Bronchial smooth muscle cell (primary cell): ENCODE results near the gene SNX17. TPM values are rescaled to one million over a fixed set of nuclear protein-coding genes. Genes with fewer than 3 reads are reported as not detected.

Experiments used
- total RNA-seq: library from RNA; depleted of rRNA; stranded (reverse); fragments of >200 nt; gene quantifications from 2 replicates; pipeline ENCODE4 v1.2.1, GENCODE V29; 2014

Gene SNX17, protein sequence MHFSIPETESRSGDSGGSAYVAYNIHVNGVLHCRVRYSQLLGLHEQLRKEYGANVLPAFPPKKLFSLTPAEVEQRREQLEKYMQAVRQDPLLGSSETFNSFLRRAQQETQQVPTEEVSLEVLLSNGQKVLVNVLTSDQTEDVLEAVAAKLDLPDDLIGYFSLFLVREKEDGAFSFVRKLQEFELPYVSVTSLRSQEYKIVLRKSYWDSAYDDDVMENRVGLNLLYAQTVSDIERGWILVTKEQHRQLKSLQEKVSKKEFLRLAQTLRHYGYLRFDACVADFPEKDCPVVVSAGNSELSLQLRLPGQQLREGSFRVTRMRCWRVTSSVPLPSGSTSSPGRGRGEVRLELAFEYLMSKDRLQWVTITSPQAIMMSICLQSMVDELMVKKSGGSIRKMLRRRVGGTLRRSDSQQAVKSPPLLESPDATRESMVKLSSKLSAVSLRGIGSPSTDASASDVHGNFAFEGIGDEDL
- total RNA-seq: 121 and 127 TPM in 2 replicates

DNA sequence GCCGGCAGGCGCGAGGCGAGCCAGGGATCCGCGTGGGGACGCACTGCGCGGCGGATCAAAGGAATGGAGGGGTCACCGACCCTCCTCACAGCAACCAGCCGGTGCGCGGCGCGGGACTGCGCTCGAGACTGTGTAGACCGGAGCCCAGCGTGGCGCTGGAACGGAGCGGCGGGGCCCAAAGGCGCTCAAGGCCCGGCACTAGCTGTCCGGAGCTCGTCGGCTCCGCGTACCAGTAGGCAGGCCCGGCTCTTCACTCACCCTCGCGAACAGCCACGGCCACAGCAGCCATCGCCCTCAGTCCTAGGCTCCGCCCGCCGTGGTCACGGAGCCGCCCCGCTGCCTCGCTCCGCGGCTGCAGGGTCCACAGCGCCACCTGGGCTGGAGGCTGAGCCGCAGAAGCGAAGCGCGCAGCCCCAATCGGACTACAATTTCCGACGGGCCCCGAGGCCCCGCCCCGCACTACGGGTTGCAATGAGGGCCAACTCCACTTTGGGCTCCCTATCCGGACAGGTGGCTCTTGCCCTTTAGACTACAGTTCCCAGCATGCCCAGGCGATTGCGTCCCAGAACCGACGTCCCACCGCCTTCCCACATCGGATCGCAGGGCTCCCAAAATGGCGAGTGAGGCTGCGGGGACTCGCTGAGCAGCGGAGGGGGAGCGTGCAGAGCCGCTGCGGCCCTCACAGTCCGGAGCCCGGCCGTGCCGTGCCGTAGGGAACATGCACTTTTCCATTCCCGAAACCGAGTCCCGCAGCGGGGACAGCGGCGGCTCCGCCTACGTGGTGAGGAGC lies at the start of gene SNX17, which contains the start of gene EIF2B4:
Gene SNX17, plus strand, starts transcription at position 591 of the 790 bp plus-strand sequence. Its CDS starts 128 bp downstream, at position 719.
Gene EIF2B4, minus strand, starts transcription at position 313 of the 790 bp plus-strand sequence. Its CDS starts 24 bp downstream, at position 289.

DNA sequence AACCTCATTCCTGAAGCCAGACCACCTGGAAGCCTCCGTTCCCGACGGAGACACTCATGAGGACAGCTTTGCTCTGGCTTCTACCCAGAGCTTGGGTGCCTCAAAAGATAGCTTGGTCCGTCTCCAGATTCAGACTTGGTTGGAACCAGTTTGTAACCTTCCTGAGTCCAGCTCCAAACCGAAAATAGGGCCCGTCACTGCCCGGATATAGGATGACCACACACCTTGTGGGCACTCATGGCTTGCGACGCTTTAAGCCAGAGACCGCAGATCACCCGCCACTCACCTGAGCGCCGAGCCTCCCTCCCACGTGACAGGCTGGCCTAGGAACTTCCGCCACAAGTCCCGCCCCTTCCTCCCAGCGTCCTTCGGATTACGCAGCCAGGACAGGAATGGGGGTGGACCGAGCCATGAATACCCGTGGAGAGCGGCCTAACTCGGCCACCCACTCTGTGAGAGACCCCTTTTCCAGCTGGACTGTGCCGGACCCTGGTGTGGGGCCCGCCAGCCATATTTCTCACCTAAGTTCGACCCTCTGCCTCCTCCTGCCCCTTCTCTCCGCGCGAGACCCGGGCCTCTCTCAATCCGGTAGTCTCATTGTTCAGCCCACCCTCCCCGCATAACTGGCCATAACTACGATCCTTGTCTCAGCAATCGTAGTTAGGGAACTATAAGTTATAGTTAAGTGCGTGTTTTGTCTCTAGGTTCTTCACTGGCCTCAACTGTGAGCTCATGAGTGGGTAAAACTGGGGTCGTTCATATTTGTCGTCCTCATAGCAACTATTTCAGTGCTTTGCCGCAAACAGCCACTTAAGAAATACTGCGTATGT lies 47.4 kb upstream of the SNX17 start, which contains the start of gene MPV17:
Gene MPV17, minus strand, starts transcription at position 332 of the 830 bp plus-strand sequence. CDS start 580 bp downstream, outside the sequence.

DNA sequence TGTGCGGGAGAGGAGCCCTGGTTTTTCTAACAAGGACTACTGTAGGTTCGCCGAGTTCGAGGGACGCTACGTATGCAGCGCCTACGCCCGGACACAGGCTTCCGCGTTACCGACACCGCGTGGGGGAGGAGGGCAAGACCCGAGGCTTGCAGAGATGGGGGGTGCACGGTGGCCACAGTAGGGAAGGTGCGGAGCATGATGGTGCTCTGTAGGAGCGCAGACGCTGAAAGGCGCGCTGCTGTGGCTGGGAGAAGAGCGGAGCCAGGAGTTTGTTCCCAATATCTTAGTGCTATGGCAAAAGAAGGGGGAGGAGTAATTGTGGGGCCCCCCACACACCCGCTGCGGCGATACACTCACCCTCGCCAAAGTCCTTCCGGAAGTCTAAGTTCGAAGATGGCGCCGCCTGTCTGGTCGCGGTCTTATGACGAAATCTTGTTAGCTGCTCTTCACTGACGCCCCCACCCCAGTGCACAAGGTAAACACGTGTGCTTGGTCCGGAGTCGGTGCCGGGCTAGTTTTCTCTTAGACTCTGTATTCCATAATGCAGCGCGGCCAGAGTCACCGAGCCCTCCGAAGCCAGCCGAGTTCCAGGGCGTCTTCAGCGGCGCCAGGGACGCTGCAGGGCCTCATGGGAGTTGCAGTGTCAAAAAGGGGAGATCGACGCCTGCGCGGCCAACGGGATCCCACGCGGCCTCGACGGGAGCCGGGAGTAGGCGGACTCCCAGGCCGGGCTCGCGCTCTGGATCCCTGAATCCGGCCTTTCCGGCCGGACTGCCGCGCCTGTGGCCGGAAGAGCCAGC lies 13.8 kb upstream of the SNX17 start, which contains the start of gene GTF3C2:
Gene GTF3C2, minus strand, starts transcription at position 383 of the 800 bp plus-strand sequence. CDS start 13,210 bp downstream, outside the sequence.

DNA sequence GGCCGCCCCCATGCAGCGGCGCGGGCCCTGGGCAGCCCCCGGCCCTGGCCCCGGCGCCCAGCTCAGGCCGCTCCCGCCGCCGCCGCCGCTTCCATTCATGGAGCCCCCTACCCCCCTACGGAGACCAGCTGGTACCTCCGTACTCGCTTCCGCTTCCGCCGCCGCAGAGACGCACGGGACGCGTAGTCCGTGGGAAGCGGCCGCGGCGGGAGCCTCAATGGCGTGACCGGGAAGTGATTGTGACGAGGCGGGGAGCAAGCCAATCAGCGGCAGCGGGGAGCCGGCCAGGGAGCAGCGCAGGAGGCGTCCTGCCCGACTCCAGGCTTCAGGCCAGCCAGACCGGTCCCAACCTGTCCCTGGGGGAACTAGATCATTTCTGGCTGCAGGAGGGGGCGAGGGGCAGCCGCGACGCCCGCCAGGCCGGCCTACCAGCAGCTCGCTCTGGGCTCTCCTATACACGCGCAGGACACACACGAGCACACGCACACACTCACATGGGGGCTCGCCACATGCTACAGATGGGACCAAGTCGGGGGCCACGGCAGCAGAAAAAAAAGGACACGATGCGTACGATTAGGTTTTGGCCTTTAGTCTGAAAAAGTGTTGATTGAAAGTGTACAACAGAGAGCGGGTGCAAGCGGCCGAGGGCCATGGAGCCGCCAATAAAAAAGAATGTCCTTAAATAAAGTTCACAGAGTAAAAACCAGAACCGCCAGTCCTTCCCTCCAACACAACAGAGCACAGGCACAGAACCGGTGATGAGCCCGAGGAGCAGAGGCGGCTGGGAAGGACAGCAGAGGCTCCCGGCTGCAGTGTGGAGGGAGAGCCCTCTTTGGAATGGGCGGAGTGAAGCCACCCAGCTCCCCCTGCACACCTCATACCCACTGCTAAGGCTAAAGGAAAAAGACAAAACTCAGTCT lies 10.5 kb downstream of the SNX17 start, which contains the start of gene ZNF513:
Gene ZNF513, minus strand, starts transcription at position 109 of the 920 bp plus-strand sequence. CDS start 208 bp downstream, outside the sequence.

DNA sequence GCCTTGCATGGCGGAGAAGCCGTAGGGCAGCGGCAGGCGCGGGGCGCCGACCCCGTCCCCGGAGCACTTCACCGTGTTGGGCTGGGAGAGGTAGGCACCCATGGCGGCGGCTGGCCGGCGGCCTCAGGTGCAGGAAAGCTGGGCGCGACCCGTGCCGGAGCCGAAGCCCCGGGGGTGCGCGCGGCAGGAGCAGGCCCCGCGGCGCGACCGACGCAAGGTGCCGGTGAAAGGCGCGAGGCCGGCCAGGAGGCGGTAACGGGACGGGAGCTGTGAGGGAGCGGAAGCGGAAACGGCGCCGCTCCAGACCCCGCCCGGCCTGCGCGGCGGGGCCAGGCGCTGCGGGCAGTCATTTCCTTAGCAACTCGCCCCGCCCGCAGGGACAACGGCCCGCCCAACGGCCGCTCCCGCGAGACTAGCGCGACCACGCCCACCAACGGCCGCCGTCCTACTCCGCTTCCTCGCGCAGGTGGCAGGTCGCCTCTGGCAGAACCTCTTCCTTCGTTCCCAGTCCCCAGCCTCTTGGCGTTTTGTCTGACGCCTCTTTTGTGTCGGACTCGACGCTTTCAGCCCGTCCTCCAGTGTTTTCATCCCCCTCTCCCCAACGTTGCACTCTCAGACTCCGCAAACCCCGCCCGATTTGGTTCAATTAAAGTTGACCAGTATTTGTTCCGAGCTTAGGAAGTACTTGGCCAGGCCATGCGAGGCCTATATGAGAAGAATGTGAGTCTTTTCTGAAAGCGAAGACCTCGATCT lies 39.1 kb downstream of the SNX17 start, which contains the start of gene PPM1G:
Gene PPM1G, minus strand, starts transcription at position 271 of the 753 bp plus-strand sequence. Its CDS starts 169 bp downstream, at position 102.

Other genes with a start within 250 kb of the SNX17 start
- 0.16 TPM in 1 of 2 replicates, not detected in the other for gene ABHD1, start 246.8 kb upstream of the SNX17 start, total RNA-seq
- gene PREB, start 236.0 kb upstream of the SNX17 start, total RNA-seq: 40.7 TPM in 2 replicates
- gene PRR30, start 231.2 kb upstream of the SNX17 start, total RNA-seq: not detected in 2 replicates
- not detected in 2 replicates for gene TCF23, start 221.6 kb upstream of the SNX17 start, total RNA-seq
- gene ATRAID, start 158.6 kb upstream of the SNX17 start, total RNA-seq: 241 and 261 TPM in 2 replicates
- gene SLC5A6, start 158.3 kb upstream of the SNX17 start, total RNA-seq: 6.6 and 9.1 TPM in 2 replicates
- gene CAD, start 153.2 kb upstream of the SNX17 start, total RNA-seq: 21.9 and 22.9 TPM in 2 replicates
- gene SLC30A3, start 107.6 kb upstream of the SNX17 start, total RNA-seq: not detected in 2 replicates
- not detected in 2 replicates for gene DNAJC5G, start 95.2 kb upstream of the SNX17 start, total RNA-seq
- gene TRIM54, start 88.2 kb upstream of the SNX17 start, total RNA-seq: 0.09 TPM in 1 of 2 replicates, not detected in the other
- gene UCN, start 62.2 kb upstream of the SNX17 start, total RNA-seq: 0.16 and 0.26 TPM in 2 replicates
- gene MPV17, start 47.5 kb upstream of the SNX17 start, total RNA-seq: 73.6 and 79.1 TPM in 2 replicates
- gene GTF3C2, start 13.9 kb upstream of the SNX17 start, total RNA-seq: 13.7 and 23.5 TPM in 2 replicates
- gene EIF2B4, start 278 bp upstream of the SNX17 start, total RNA-seq: 29.3 and 31.5 TPM in 2 replicates
- 5.3 and 6.6 TPM in 2 replicates for gene ZNF513, start 10.1 kb downstream of the SNX17 start, total RNA-seq
- 80.7 and 83.5 TPM in 2 replicates for gene PPM1G, start 39.0 kb downstream of the SNX17 start, total RNA-seq
- 90.0 and 94.5 TPM in 2 replicates for gene NRBP1, start 58.0 kb downstream of the SNX17 start, total RNA-seq
- 0.26 and 0.47 TPM in 2 replicates for gene KRTCAP3, start 71.8 kb downstream of the SNX17 start, total RNA-seq
- gene IFT172, start 119.1 kb downstream of the SNX17 start, total RNA-seq: 32.3 and 51.1 TPM in 2 replicates
- 15.2 and 19.4 TPM in 2 replicates for gene FNDC4, start 124.6 kb downstream of the SNX17 start, total RNA-seq
- 0.16 TPM in 1 of 2 replicates, not detected in the other for gene GCKR, start 126.2 kb downstream of the SNX17 start, total RNA-seq
- gene ZNF512, start 212.4 kb downstream of the SNX17 start, total RNA-seq: 16.1 and 16.8 TPM in 2 replicates